ENCODE results near the gene CPLX1.
"Not testable (repeated sequence)": the region's sequence is repeated elsewhere in the genome, so short reads cannot be mapped to it uniquely, and the experiment has no call there.

CPLX1 gene

GRCh38 chr4:753186-753585 lies 72.7 kb downstream of the CPLX1 start:
- not testable (repeated sequence) for DNase-seq

DNA sequence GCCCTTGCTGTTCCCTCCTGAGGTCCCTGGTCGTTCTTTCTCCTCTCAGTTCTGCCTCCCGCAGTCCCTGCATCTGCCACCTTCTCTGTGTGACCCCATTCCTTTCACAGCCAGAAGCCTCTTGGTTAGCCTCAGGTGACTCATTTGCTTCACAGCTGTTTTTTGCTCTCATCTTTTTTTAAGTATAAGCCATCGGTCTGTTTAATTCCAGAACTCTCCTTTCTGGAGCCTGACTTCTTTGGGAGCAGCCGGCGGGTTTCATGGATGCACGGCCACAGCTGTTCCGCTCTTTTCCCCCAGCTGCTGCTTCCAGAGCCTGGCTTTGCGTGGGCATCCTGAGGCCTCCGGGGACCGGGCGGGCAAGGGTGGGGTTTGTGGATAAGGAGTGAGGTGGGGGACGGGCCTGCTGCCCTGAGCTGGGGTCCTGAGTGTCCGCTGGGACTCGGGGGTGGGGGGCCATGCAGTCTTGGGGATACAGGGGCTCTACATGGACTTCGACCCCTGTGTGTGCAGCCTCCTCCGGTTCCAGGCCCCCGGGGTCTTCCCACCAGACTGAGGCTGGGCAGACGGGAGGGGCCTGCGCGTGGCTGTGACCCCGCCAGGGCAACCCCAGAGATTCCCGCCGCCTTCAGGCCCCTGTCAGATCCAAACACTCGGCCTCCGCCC lies 73.6 kb downstream of the CPLX1 start:
- no peak for DNase-seq

- DNase-seq = no peak
Measured at GRCh38 chr4:751676-752075, 74.3 kb downstream of the CPLX1 start.

GRCh38 chr4:749698-750666 lies 75.9 kb downstream of the CPLX1 start:
- DNase-seq = no peak

GRCh38 chr4:748461-748860 lies 77.5 kb downstream of the CPLX1 start:
- no peak for DNase-seq

DNA sequence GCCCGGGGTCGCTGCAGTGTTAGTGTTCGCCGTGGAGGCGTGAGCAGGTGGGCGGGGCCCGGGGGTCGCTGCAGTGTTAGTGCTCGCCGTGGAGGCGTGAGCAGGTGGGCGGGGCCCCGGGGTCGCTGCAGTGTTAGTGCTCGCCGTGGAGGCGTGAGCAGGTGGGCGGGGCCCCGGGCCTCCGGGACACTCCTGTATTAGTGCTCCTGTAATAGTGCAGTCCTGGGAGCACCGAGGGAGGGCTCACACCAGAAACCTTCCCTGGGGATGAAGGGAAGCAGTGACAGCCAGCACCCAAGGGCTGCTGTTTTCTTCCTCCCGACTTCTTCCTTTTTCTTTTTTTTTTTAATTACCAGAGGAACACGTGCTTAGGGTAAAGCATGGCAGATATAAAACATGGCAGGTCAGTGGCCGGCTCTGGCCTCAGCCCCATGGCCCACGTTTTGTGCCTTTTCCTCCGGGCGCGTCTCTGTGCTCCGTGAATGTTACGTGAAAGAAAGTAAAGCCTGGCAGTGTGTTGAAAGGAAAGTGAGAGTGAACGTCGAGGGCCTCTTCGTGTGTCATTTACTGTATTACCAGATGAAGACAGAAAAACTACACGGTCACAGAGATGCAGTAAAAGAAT lies 78.3 kb downstream of the CPLX1 start:
- DNase-seq = no peak

DNA sequence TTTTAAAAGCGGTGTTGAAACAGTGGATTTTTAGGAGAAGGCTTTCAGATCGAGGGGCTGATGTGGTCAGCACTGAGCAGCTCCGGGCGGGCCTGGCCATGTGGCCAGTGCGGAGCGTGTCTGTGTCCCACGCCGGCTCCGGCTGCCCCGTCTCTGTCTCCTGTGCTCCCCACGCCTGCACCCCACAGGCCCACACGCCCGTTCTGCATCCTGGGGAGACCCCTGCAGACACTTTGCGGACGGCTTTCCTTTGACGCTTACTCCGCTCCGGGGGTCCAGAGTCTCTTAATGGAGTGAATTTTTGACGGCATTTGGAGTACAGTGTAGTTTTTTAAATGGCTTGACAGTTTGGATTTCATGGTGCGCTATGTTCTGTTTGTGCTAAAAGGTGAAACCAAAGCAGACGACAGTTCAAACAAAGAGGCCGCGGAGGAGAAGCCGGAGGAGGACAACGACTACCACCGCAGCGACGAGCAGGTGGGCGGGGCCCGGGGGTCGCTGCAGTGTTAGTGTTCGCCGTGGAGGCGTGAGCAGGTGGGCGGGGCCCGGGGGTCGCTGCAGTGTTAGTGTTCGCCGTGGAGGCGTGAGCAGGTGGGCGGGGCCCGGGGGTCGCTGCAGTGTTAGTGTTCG lies 81.6 kb downstream of the CPLX1 start:
- DNase-seq = no peak

- DNase-seq = no peak
Measured at GRCh38 chr4:743463-744211, 82.3 kb downstream of the CPLX1 start.

- peak; percentile 73 for DNase-seq
Measured at GRCh38 chr4:742742-743311, 83.1 kb downstream of the CPLX1 start.

GRCh38 chr4:742096-742741 lies 83.7 kb downstream of the CPLX1 start:
- no peak for DNase-seq

GRCh38 chr4:740656-741282 lies 85.2 kb downstream of the CPLX1 start:
- no peak for DNase-seq

- DNase-seq = no peak
Measured at GRCh38 chr4:740011-740410, 85.9 kb downstream of the CPLX1 start.

- DNase-seq = no peak
Measured at GRCh38 chr4:739569-739968, 86.4 kb downstream of the CPLX1 start.

GRCh38 chr4:738781-739280 lies 87.1 kb downstream of the CPLX1 start:
- no peak for DNase-seq

GRCh38 chr4:736561-736960 lies 89.4 kb downstream of the CPLX1 start:
- not testable (repeated sequence) for DNase-seq

DNA sequence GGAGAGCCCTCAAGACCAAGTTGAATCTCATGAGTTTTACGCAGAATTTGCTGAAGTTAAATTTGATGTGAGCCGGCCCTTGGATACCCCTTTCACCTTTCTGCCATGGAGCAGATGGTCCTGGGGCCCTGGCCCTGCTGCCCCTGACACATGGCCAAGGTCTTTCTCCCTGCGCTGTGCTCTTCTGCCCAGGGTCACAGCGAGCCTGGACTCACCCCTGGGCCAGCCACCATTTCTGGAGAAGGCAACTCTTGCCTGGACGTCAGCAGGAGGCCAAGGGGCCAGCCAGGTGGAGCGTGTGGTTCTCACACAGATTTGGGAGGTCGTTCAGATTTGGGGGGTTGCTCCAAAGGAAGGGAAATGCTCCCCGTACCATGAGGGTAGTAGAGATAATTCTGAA lies 90.3 kb downstream of the CPLX1 start:
- DNase-seq = no peak
